Mesenteric fat pad (tissue), 1 donor: ENCODE results near the gene BRD4. TPM values are rescaled to one million over a fixed set of nuclear protein-coding genes. Genes with fewer than 3 reads are reported as not detected.

Experiments
- DNase-seq: peaks from one replicate; pipeline ENCODE4 v3.0.0-alpha.2; 2020; ENCODE audit warnings: low spot score
- total RNA-seq: library from RNA; stranded (reverse); fragmentation: NEBNext Ultra II Directional; extraction: Animal tissue kit (Norgen Biotek cat#: 25700); gene quantifications from one replicate; pipeline ENCODE4 v1.2.1, GENCODE V29; 2021
- donor health status: DM: yes; HTN: yes; CAD: no.

The BRD4 gene
- total RNA-seq, 1 donor from 2014 or later, result 96.3 TPM

GRCh38 chr19:15234431-15235130, 97.8 kb downstream of the BRD4 start:
- no peak for DNase-seq

- no peak for DNase-seq
Observed at GRCh38 chr19:15231271-15231670, 101.1 kb downstream of the BRD4 start.

GRCh38 chr19:15227261-15227660, 105.1 kb downstream of the BRD4 start:
- DNase-seq, result no peak

- DNase-seq, result no peak
Observed at GRCh38 chr19:15225760-15226159, 106.6 kb downstream of the BRD4 start.

GRCh38 chr19:15223649-15224361, 108.5 kb downstream of the BRD4 start:
- no peak for DNase-seq

- peak; percentile 93 for DNase-seq
Observed at GRCh38 chr19:15222738-15223648, 109.3 kb downstream of the BRD4 start.

- DNase-seq, result no peak
Observed at GRCh38 chr19:15220833-15221232, 111.5 kb downstream of the BRD4 start.

GRCh38 chr19:15218501-15218900, 113.8 kb downstream of the BRD4 start:
- DNase-seq, result no peak

GRCh38 chr19:15216363-15216762, 116.0 kb downstream of the BRD4 start:
- DNase-seq, result no peak

GRCh38 chr19:15213715-15214381, 118.5 kb downstream of the BRD4 start:
- DNase-seq, result no peak

GRCh38 chr19:15212711-15213110, 119.6 kb downstream of the BRD4 start:
- DNase-seq, result no peak

- DNase-seq, result no peak
Observed at GRCh38 chr19:15210323-15210781, 122.0 kb downstream of the BRD4 start.

GRCh38 chr19:15201374-15202023, 130.8 kb downstream of the BRD4 start:
- DNase-seq, result no peak

GRCh38 chr19:15200553-15201364, 131.6 kb downstream of the BRD4 start, which contains the start of gene NOTCH3:
Gene NOTCH3 (minus strand): TSS chr19:15200995. CDS start chr19:15200905, 90 bp downstream.
- DNase-seq, result no peak

GRCh38 chr19:15199661-15200552, 132.4 kb downstream of the BRD4 start:
- no peak for DNase-seq

GRCh38 chr19:15198951-15199660, 133.2 kb downstream of the BRD4 start:
- no peak for DNase-seq

GRCh38 chr19:15197942-15198341, 134.4 kb downstream of the BRD4 start:
- DNase-seq, result no peak
